Skeletal muscle tissue (tissue), 5 donors: ENCODE data around the gene ACKR2. TPM values are rescaled to one million over a fixed set of nuclear protein-coding genes. Genes with fewer than 3 reads are reported as not detected.

Experiments used
- H3K27ac ChIP-seq: one replicate; pipeline ENCODE4 v1.7.0; 2013; ENCODE audit warnings: mild to moderate bottlenecking, low read depth, low read length, inconsistent platforms
- H3K27me3 ChIP-seq, 3 donors: one replicate each; pipeline ENCODE4 v1.7.0; 2013; ENCODE audit warnings: low read length in 3 of 3; ENCODE audit not compliant: control insufficient read depth in 3 of 3, insufficient read depth in 3 of 3
- H3K36me3 ChIP-seq, 3 donors: one replicate each; pipeline ENCODE4 v1.7.0; 2013; ENCODE audit warnings: low read length in 3 of 3; ENCODE audit not compliant: control insufficient read depth in 3 of 3, insufficient read depth in 3 of 3
- H3K4me1 ChIP-seq, 3 donors: one replicate each; pipeline ENCODE4 v1.7.0; 2013; ENCODE audit warnings: low read length in 3 of 3, mild to moderate bottlenecking in 3 of 3; ENCODE audit not compliant: control insufficient read depth in 3 of 3, insufficient read depth in 3 of 3
- H3K4me3 ChIP-seq, 3 donors: one replicate each; pipeline ENCODE4 v1.7.0; 2013; ENCODE audit warnings: low read length in 3 of 3
- H3K9ac ChIP-seq, 3 donors: one replicate each; pipeline ENCODE4 v1.7.0; 2013; ENCODE audit warnings: low read length in 3 of 3, mild to moderate bottlenecking in 3 of 3, moderate library complexity in 2 of 3, low read depth in 1 of 3
- H3K9me3 ChIP-seq, 3 donors: one replicate each; pipeline ENCODE4 v1.7.0; 2013; ENCODE audit warnings: low read length in 3 of 3; ENCODE audit not compliant: control insufficient read depth in 3 of 3
- small RNA-seq: library from RNA; depleted of rRNA; stranded (forward); fragments of <200 nt; gene quantifications from one replicate; pipeline ENCODE3, GENCODE V24; 2014
- total RNA-seq: library from RNA; depleted of rRNA; stranded (reverse); fragments of >200 nt; gene quantifications from one replicate; pipeline ENCODE4 v1.2.3, GENCODE V29; 2014
- donor health status: Osteomylitis.

ACKR2 gene
- total RNA-seq, 1 donor from 2014 or later = 1.6 TPM

DNA sequence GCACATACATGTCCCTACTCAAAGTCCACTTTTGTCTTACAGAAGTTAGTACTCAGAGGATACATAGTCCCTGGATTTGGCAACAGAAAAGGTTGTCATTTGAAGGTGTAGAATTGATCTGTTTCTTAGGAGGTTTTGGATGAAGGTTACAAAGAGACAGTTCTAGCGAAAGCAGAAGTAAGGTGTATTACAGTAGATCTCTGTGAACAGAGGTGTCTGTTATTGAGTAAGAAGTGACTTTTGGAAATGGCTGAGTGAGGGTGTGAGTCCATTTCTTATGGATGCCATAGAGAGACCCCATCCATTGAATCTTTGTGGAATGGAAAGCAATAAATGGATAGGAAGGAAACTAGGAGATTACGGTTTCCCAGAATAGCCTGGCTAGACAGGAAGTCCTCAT, 102.3 kb downstream of the ACKR2 start:
- peak overlapping the region in 1 of 3 donors; percentile 5 for H3K4me3 ChIP-seq
- no peak overlapping the region for H3K27ac ChIP-seq
- H3K4me1 ChIP-seq = peaks cover 6 to 8% (median 8%) of the 10 kb centered on the region in 3 donors
- H3K27me3 ChIP-seq = no peaks in the 10 kb centered on the region
- H3K9me3 ChIP-seq = peaks cover 17 to 44% (median 22%) of the 10 kb centered on the region in 3 donors
- H3K9ac ChIP-seq = no peak overlapping the region
- H3K36me3 ChIP-seq = peaks cover 51 to 55% (median 54%) of the 10 kb centered on the region in 3 donors

DNA sequence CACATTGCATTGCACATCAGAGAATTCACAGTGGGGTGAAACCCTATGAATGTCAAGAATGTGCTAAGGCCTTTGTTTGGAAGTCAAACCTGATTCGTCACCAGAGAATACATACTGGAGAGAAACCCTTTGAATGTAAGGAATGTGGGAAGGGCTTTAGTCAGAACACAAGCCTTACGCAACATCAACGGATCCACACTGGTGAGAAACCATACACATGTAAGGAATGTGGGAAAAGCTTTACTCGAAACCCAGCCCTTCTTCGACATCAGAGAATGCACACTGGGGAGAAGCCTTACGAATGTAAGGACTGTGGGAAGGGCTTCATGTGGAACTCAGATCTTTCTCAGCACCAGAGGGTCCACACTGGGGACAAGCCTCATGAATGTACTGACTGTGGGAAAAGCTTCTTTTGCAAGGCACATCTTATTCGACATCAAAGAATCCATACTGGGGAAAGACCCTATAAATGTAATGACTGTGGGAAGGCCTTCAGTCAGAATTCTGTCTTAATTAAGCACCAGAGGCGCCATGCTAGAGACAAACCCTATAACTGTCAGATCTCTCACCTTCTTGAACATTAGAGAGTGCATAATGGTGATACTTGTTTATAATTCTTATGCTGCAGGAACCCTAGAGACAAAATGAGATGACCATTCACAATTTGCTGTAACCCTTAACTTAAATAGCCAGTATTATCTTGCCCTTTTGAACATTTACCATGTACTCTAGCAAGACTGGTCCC, 105.7 kb downstream of the ACKR2 start:
- Histone ChIP-seq H3K4me1 (no peaks in the 10 kb centered on the region), H3K9me3 (peaks cover 26 to 53% (median 28%) of the 10 kb centered on the region in 3 donors), H3K4me3 (peak overlapping the region in 1 of 3 donors; percentile 62), H3K9ac (no peak overlapping the region), H3K27me3 (no peaks in the 10 kb centered on the region), H3K36me3 (peaks cover 42 to 47% (median 46%) of the 10 kb centered on the region in 3 donors), H3K27ac (no peak overlapping the region)

Small RNAs within 50 kb of the gene (small RNA-seq; reads per million reads assigned to genes)
- gene CCDC13 = not detected

Other genes with a start within 250 kb of the ACKR2 start
- 21.4 TPM for gene SEC22C, start 227.5 kb upstream of the ACKR2 start, total RNA-seq
- gene SS18L2, start 218.6 kb upstream of the ACKR2 start, total RNA-seq = 15.7 TPM
- gene NKTR, start 208.8 kb upstream of the ACKR2 start, total RNA-seq = 119 TPM
- 21.4 TPM for gene ZBTB47, start 155.7 kb upstream of the ACKR2 start, total RNA-seq
- gene KLHL40, start 123.9 kb upstream of the ACKR2 start, total RNA-seq = 179 TPM
- gene HHATL, start 106.6 kb upstream of the ACKR2 start, total RNA-seq = 23.0 TPM
- gene CCDC13, start 36.2 kb upstream of the ACKR2 start, total RNA-seq = not detected
- 63.7 TPM for gene HIGD1A, start 5.0 kb upstream of the ACKR2 start, total RNA-seq
- gene CYP8B1, start 66.4 kb downstream of the ACKR2 start, total RNA-seq = not detected
- gene ZNF662, start 96.7 kb downstream of the ACKR2 start, total RNA-seq = 11.0 TPM
- 12.0 TPM for gene GASK1A, start 169.9 kb downstream of the ACKR2 start, total RNA-seq